Upper lobe of right lung (tissue), 1 donor: ENCODE measurements around the gene IL11. TPM values are rescaled to one million over a fixed set of nuclear protein-coding genes. Genes with fewer than 3 reads are reported as not detected.

ENCODE experiments used
- ATAC-seq: fragments of 200-7000 bp; cut with Tn5 transposase; one replicate; pipeline ENCODE4 v1.9.1; 2020; ENCODE audit warnings: mild to moderate bottlenecking, moderate library complexity
- DNase-seq: peaks from one replicate; pipeline ENCODE4 v3.0.0-alpha.2; 2020
- H3K27ac ChIP-seq: fragments of 200-600 bp; one replicate; pipeline ENCODE4 v1.8.0; 2022
- H3K27me3 ChIP-seq: fragments of 200-600 bp; one replicate; pipeline ENCODE4 v1.8.0; 2022; ENCODE audit warnings: mild to moderate bottlenecking
- H3K36me3 ChIP-seq: fragments of 200-600 bp; one replicate; pipeline ENCODE4 v1.8.0; 2022
- H3K4me1 ChIP-seq: fragments of 200-600 bp; one replicate; pipeline ENCODE4 v1.8.0; 2022
- H3K4me3 ChIP-seq: fragments of 200-600 bp; one replicate; pipeline ENCODE4 v1.8.0; 2022; ENCODE audit warnings: mild to moderate bottlenecking
- H3K9me3 ChIP-seq: fragments of 200-600 bp; one replicate; pipeline ENCODE4 v1.8.0; 2022
- intact Hi-C: fragments of 100-400 bp; cut with DNase I; formaldehyde crosslinking; loops from one replicate; pipeline ENCODE4 v1.11.0; 2022
- total RNA-seq: library from RNA; stranded (reverse); fragmentation: NEBNext Ultra II Directional; extraction: Animal tissue kit (Norgen Biotek cat#: 25700); gene quantifications from one replicate; pipeline ENCODE4 v1.2.1, GENCODE V29; 2021
- TF ChIP-seq, protein P1 (sequence below): fragments of 200-600 bp; IDR thresholded peaks from one replicate; pipeline ENCODE4 v1.8.0; 2022; ENCODE audit warnings: antibody characterized with exemption
- donor health status: DM: no; HTN: yes; CAD: no; lungs with severe emphysema.

Gene IL11
- total RNA-seq, 1 donor from 2014 or later, result 0.84 TPM

DNA sequence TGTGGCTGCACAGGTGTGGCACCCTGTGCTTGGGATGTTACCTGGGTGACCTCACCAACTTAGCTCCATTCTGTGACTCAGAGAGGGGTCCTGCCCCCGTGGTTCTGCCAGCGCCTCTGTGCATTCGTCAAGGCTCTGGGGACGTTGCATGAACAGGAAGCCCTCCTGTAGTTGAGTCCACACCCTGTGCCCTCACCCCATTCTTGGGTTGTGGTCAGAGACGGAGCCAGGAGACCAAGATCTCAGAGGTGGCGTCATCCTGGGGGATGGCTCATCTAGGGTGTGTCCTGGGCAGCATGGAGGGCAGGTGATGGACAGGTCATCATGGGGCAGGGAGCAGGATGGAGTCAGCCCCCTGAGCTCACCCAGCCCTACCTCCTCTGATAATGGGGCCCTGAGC, 18.2 kb downstream of the IL11 start:
- TF ChIP-seq, protein P1, sequence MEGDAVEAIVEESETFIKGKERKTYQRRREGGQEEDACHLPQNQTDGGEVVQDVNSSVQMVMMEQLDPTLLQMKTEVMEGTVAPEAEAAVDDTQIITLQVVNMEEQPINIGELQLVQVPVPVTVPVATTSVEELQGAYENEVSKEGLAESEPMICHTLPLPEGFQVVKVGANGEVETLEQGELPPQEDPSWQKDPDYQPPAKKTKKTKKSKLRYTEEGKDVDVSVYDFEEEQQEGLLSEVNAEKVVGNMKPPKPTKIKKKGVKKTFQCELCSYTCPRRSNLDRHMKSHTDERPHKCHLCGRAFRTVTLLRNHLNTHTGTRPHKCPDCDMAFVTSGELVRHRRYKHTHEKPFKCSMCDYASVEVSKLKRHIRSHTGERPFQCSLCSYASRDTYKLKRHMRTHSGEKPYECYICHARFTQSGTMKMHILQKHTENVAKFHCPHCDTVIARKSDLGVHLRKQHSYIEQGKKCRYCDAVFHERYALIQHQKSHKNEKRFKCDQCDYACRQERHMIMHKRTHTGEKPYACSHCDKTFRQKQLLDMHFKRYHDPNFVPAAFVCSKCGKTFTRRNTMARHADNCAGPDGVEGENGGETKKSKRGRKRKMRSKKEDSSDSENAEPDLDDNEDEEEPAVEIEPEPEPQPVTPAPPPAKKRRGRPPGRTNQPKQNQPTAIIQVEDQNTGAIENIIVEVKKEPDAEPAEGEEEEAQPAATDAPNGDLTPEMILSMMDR, result no peak
- intact Hi-C loops, result no loop called here
- H3K27me3 ChIP-seq, result peaks cover 40% of the 10 kb centered on the region

DNA sequence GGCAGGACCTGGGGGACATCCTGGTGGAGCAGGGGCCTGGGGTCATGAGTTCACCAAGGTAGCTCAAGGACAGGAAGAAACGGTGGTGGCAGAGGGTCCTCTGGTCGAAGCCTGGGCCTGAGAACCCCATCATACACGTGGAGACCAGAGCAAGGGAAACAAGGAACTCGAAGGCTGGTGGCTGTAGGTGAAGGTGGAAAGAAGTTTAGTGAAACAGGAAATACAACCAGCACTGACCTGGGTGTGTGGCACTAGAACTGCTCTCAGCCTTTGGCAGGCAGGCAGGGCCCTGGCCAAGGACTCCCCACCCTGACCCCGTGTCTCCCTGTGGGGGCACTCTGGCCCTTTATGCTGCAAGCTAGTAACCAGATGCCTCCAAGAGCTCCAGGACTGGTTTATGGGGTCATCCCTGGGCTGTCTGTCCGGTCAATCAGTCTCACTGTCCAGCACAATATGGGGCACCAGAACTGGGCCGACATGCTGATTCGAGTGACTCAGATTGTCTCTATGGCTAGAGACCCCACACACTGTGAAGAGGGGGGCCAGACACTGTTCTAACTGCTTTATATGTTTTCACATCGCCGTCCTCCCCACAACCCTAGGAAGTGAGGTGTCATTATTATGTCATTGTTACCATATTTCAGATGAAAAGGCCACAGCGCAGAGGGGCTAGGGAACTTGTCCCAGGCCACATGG, 19.5 kb downstream of the IL11 start:
- Histone ChIP-seq H3K4me1 (peaks cover 14% of the 10 kb centered on the region), H3K4me3 (no peak overlapping the region), H3K36me3 (no peaks in the 10 kb centered on the region), H3K27ac (no peak overlapping the region), H3K9me3 (no peaks in the 10 kb centered on the region), H3K27me3 (peaks cover 40% of the 10 kb centered on the region)
- intact Hi-C loops, result no loop called here
- ATAC-seq (no peak), DNase-seq (no peak)
- TF ChIP-seq, protein P1, result no peak

More for the DNA sequence above, 18.2 kb downstream of the IL11 start:
- Histone ChIP-seq H3K27ac (no peak overlapping the region), H3K36me3 (no peaks in the 10 kb centered on the region), H3K4me1 (peaks cover 14% of the 10 kb centered on the region), H3K4me3 (no peak overlapping the region), H3K9me3 (no peaks in the 10 kb centered on the region)
- ATAC-seq (no peak), DNase-seq (no peak)

- intact Hi-C loops, result no loop called here
- peak; percentile 39 for ATAC-seq
- peak; percentile 76 for DNase-seq
These were observed 21.8 kb downstream of the IL11 start for GRCh38 chr19:55348317-55349034.

DNA sequence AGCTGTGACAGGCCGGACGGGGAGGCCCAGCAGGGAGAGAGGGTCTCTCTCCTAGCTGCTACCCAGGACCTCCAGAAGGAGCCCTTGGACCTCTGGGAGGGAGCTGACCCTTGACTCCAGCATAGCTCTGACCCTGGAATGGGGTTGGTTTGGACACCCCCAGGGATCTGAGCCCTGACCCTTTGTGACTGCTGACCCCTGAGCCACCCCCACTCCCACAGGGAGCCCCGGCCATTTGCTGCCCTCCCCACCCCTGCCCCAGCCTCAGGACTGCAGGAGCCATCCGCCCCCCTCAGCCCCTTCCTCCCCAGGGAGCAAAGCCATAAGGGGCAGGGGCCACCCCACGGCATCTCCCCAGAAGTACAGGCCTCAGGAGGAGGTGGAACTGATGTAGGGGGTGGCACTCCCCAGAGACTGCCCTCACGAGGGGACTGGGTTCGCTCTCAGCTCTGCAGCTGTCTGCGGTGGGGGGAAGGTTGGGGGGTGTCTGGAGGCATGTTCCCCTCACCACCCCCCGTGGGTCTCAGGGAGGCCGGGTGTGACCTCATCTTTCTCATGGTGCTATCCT, 22.7 kb downstream of the IL11 start:
- Histone ChIP-seq H3K27me3 (peaks cover 20% of the 10 kb centered on the region), H3K27ac (no peak overlapping the region), H3K9me3 (no peaks in the 10 kb centered on the region), H3K4me3 (no peak overlapping the region), H3K36me3 (peaks cover 6% of the 10 kb centered on the region), H3K4me1 (no peaks in the 10 kb centered on the region)
- no peak for ATAC-seq
- no peak for DNase-seq
- intact Hi-C loops, result no loop called here
- TF ChIP-seq, protein P1, result no peak

More at GRCh38 chr19:55348317-55349034, 21.8 kb downstream of the IL11 start:
- Histone ChIP-seq H3K36me3 (peaks cover 5% of the 10 kb centered on the region), H3K4me3 (no peak overlapping the region), H3K27ac (no peak overlapping the region), H3K4me1 (peaks cover 5% of the 10 kb centered on the region), H3K9me3 (no peaks in the 10 kb centered on the region), H3K27me3 (peaks cover 30% of the 10 kb centered on the region)
- TF ChIP-seq, protein P1, result no peak

GRCh38 chr19:55346725-55347441, 23.4 kb downstream of the IL11 start:
- Histone ChIP-seq H3K4me3 (no peak overlapping the region), H3K4me1 (no peaks in the 10 kb centered on the region), H3K27me3 (peaks cover 14% of the 10 kb centered on the region), H3K9me3 (no peaks in the 10 kb centered on the region), H3K36me3 (peaks cover 6% of the 10 kb centered on the region), H3K27ac (no peak overlapping the region)
- ATAC-seq (no peak), DNase-seq (no peak)
- intact Hi-C loops, result no loop called here
- TF ChIP-seq, protein P1, result no peak
